IMR-90 (cell line): Measurements from ENCODE around the gene BPGM.

ENCODE experiments used
- BHLHE40 ChIP-seq: fragments of 150-350 bp; IDR thresholded peaks from 2 replicates; pipeline ENCODE4 v1.6.1; 2016; ENCODE audit warnings: mild to moderate bottlenecking, low read depth, low read length
- CEBPB ChIP-seq: IDR thresholded peaks from 2 replicates; pipeline ENCODE4 v1.6.1; 2012; ENCODE audit warnings: low read depth, low read length, improper control_type of control experiment
- CTCF ChIP-seq: conservative IDR thresholded peaks from 2 replicates; pipeline ENCODE4 v1.5.1; 2012; ENCODE audit warnings: mild to moderate bottlenecking, low read depth, low read length, improper control_type of control experiment
- MXI1 ChIP-seq: IDR thresholded peaks from 2 replicates; pipeline ENCODE4 v1.6.1; 2012; ENCODE audit warnings: low read depth, mild to moderate bottlenecking, low read length, moderate library complexity, borderline replicate concordance
- NFE2L2 ChIP-seq: fragments of 150-350 bp; IDR thresholded peaks from 2 replicates; pipeline ENCODE4 v1.6.1; 2016; ENCODE audit warnings: low read depth, mild to moderate bottlenecking, low read length
- POLR2A ChIP-seq: IDR thresholded peaks from 2 replicates; pipeline ENCODE4 v1.6.1; 2012; ENCODE audit warnings: mild to moderate bottlenecking, low read depth, low read length
- RFX5 ChIP-seq: IDR thresholded peaks from 2 replicates; pipeline ENCODE4 v1.8.0; 2012; ENCODE audit warnings: low read depth, mild to moderate bottlenecking, low read length, moderate library complexity
- USF2 ChIP-seq: fragments of 150-350 bp; IDR thresholded peaks from 2 replicates; pipeline ENCODE4 v1.6.1; 2017; ENCODE audit warnings: mild to moderate bottlenecking, antibody characterized with exemption, low read length, low read depth

- TF ChIP-seq CTCF (no peak), MXI1 (no peak), POLR2A (no peak), RFX5 (no peak), BHLHE40 (no peak), CEBPB (no peak), NFE2L2 (no peak), USF2 (no peak)
These were observed 18.9 kb upstream of the BPGM start for GRCh38 chr7:134627775-134628153.
